GM12878 (cell line): ENCODE results near the gene OPN4. TPM values are rescaled to one million over a fixed set of nuclear protein-coding genes. Genes with fewer than 3 reads are reported as not detected.

ENCODE experiments used
- ATAC-seq: fragments of 200-7000 bp; cut with Tn5 transposase; 3 replicates; pipeline ENCODE4 v1.9.1; 2020; ENCODE audit warnings: mild to moderate bottlenecking, moderate library complexity
- BruUV-seq: library from RNA; stranded (reverse); fragments of 400-500 nt; replicated peaks from 2 replicates; lab custom pipeline; 2021; lab: Mats Ljungman, UMichigan
- CTCF ChIA-PET: fragments of 300-600 bp; sonication (Branson Sonifier 250); formaldehyde crosslinking; extraction: SDS; loops from one replicate; lab custom pipeline; 2021; ENCODE audit warnings: inconsistent platforms; lab: Yijun Ruan, JAX
- POLR2A ChIA-PET: fragments of 350-600 bp; formaldehyde crosslinking; extraction: SDS; loops from one replicate; lab custom pipeline; 2021; ENCODE audit warnings: inconsistent platforms; lab: Charles Lee
- RAD21 ChIA-PET: fragments of 300-600 bp; sonication (Branson Sonifier 250); formaldehyde crosslinking; loops from one replicate; lab custom pipeline; 2023; ENCODE audit warnings: antibody characterized with exemption; ENCODE audit not compliant: unreplicated experiment; lab: Charles Lee
- SMC1A ChIA-PET: fragments of 300-600 bp; sonication (Branson Sonifier 250); formaldehyde crosslinking; loops from one replicate; lab custom pipeline; 2023; ENCODE audit not compliant: unreplicated experiment, uncharacterized antibody; lab: Charles Lee
- DNase-seq: peaks from one replicate; pipeline ENCODE4 v3.0.0-alpha.2; 2011; ENCODE audit warnings: low read depth, low spot score
- FAIRE-seq: peaks from 3 replicates; lab custom pipeline; 2011; peaks lifted over from hg19 to GRCh38; lab: Jason Lieb, UNC
- H2AFZ ChIP-seq: 2 replicates; pipeline ENCODE4 v1.6.0; 2011; ENCODE audit warnings: low read depth, low read length, control low read depth; ENCODE audit not compliant: control insufficient read depth
- H3K27ac ChIP-seq: 2 replicates; pipeline ENCODE4 v1.5.1; 2011; ENCODE audit warnings: control low read depth; ENCODE audit not compliant: control insufficient read depth, insufficient read depth
- H3K27me3 ChIP-seq, 2 experiments: replicated peaks in 1 of 2; 2 replicates each; pipeline versions ENCODE4 v1.6.0 to v1.6.1; 2011; ENCODE audit warnings: low read length in 1 of 2; ENCODE audit not compliant: control insufficient read depth in 2 of 2, insufficient read depth in 2 of 2
- H3K36me3 ChIP-seq, 2 experiments: 2 replicates each; pipeline ENCODE4 v1.5.1; 2011; ENCODE audit warnings: low read length in 1 of 2; ENCODE audit not compliant: control insufficient read depth in 2 of 2, insufficient read depth in 2 of 2
- H3K4me1 ChIP-seq: 2 replicates; pipeline ENCODE4 v1.6.1; 2011; ENCODE audit warnings: mild to moderate bottlenecking, low read length, moderate library complexity, mixed read lengths; ENCODE audit not compliant: control insufficient read depth, insufficient read depth
- H3K4me2 ChIP-seq: 2 replicates; pipeline ENCODE4 v1.6.0; 2011; ENCODE audit warnings: control low read depth; ENCODE audit not compliant: control insufficient read depth, insufficient read depth
- H3K4me3 ChIP-seq: fragments of 200-600 bp; sonication (generic); 2 replicates; pipeline ENCODE4 v1.5.1; 2016
- H3K79me2 ChIP-seq: 2 replicates; pipeline ENCODE4 v1.6.0; 2011; ENCODE audit warnings: low read length; ENCODE audit not compliant: control insufficient read depth, insufficient read depth
- H3K9ac ChIP-seq: 2 replicates; pipeline ENCODE4 v1.8.0; 2011; ENCODE audit warnings: low read length, control low read depth, mixed read lengths; ENCODE audit not compliant: control insufficient read depth, insufficient read depth
- H3K9me3 ChIP-seq: replicated peaks from 3 replicates; pipeline ENCODE4 v1.5.1; 2011; ENCODE audit warnings: mild to moderate bottlenecking, low read length; ENCODE audit not compliant: control insufficient read depth, insufficient read depth
- H4K20me1 ChIP-seq: 2 replicates; pipeline ENCODE4 v1.6.0; 2011; ENCODE audit not compliant: control insufficient read depth, insufficient read depth
- BCL11A ChIP-seq: IDR thresholded peaks from 2 replicates; pipeline ENCODE4 v1.6.1; 2011; ENCODE audit warnings: low read depth, low read length
- FOS ChIP-seq: IDR thresholded peaks from 3 replicates; pipeline ENCODE4 v1.6.1; 2011; ENCODE audit warnings: borderline replicate concordance; ENCODE audit not compliant: insufficient read length; ENCODE audit errors: extremely low read depth
- GABPA ChIP-seq: IDR thresholded peaks from 2 replicates; pipeline ENCODE4 v1.6.1; 2014; ENCODE audit warnings: antibody characterized with exemption, low read depth, mild to moderate bottlenecking, inconsistent platforms
- IRF4 ChIP-seq: IDR thresholded peaks from 2 replicates; pipeline ENCODE4 v1.6.1; 2011; ENCODE audit warnings: low read depth, low read length
- MTA3 ChIP-seq: IDR thresholded peaks from 2 replicates; pipeline ENCODE4 v1.6.1; 2012; ENCODE audit warnings: low read length, inconsistent platforms, borderline replicate concordance
- MYB ChIP-seq: fragments of 150-350 bp; IDR thresholded peaks from 2 replicates; pipeline ENCODE4 v1.6.1; 2014; ENCODE audit warnings: mild to moderate bottlenecking, low read depth, low read length, borderline replicate concordance
- POU2F2 ChIP-seq: IDR thresholded peaks from 3 replicates; pipeline ENCODE4 v1.6.1; 2011; ENCODE audit warnings: low read depth, mild to moderate bottlenecking, low read length, borderline replicate concordance
- RUNX3 ChIP-seq: IDR thresholded peaks from 2 replicates; pipeline ENCODE4 v1.6.1; 2012; ENCODE audit warnings: low read length, inconsistent platforms
- SMAD1 ChIP-seq: fragments of 450-650 bp; IDR thresholded peaks from 2 replicates; pipeline ENCODE4 v1.6.1; 2018; ENCODE audit warnings: mild to moderate bottlenecking, low read depth; ENCODE audit not compliant: partially characterized antibody
- SUZ12 ChIP-seq: fragments of 200-600 bp; sonication (generic); IDR thresholded peaks from one replicate; pipeline ENCODE4 v1.6.1; 2018; ENCODE audit warnings: antibody characterized with exemption, mild to moderate bottlenecking; ENCODE audit not compliant: unreplicated experiment
- TAF1 ChIP-seq: IDR thresholded peaks from 2 replicates; pipeline ENCODE4 v1.6.1; 2011; ENCODE audit warnings: mild to moderate bottlenecking, low read depth, low read length, borderline replicate concordance
- YY1 ChIP-seq: IDR thresholded peaks from 2 replicates; pipeline ENCODE4 v1.6.1; 2011; ENCODE audit warnings: low read depth, mild to moderate bottlenecking, low read length
- ZNF217 ChIP-seq: fragments of 450-650 bp; IDR thresholded peaks from 2 replicates; pipeline ENCODE4 v1.6.1; 2017; ENCODE audit warnings: antibody characterized with exemption, mild to moderate bottlenecking
- ZNF24 ChIP-seq: fragments of 450-650 bp; IDR thresholded peaks from 2 replicates; pipeline ENCODE4 v1.6.1; 2017; ENCODE audit warnings: antibody characterized with exemption, mild to moderate bottlenecking
- WGBS: methylation state at CpG from one replicate; pipeline ENCODE4 v1.1.6; 2016; ENCODE audit warnings: low lambda C conversion rate; ENCODE audit not compliant: insufficient replicate concordance, insufficient coverage; ENCODE audit errors: missing lambda C conversion rate; 5-methylcytosine and 5-hydroxymethylcytosine counted together
- in situ Hi-C: fragments of 300-500 bp; cut with MboI; formaldehyde crosslinking; loops from 9 replicates; pipeline ENCODE4 v1.14.3; 2018; ENCODE audit warnings: mixed read lengths
- intact Hi-C: fragments of 100-400 bp; cut with micrococcal nuclease; formaldehyde crosslinking; loops from one replicate; pipeline ENCODE4 v1.14.2; 2022; ENCODE audit not compliant: unreplicated experiment
- polyA plus RNA-seq, 11 experiments: library from polyadenylated mRNA; depleted of rRNA in 4 of 11; unstranded in 6 of 11; stranded (reverse) in 5 of 11; fragments of >200 nt; fragmentation: Nextera tagmentation in 4 of 11; fragmentation: Illumina TruSeq in 1 of 11; extraction: Ambion mirVana in 4 of 11; extraction: Trizol in 1 of 11; gene quantifications; 1 replicate in 1 of 11; 2 replicates in 10 of 11; pipeline versions ENCODE4 v1.2.1 to v1.2.3, GENCODE V29; 2011 to 2016; ENCODE audit warnings: inconsistent platforms in 2 of 11, missing spikeins in 2 of 11, low read depth in 1 of 11
- total RNA-seq, 4 experiments: library from RNA; depleted of rRNA in 3 of 4; stranded (reverse); fragments of >200 nt in 3 of 4; fragmentation: Illumina TruSeq in 1 of 4; extraction: Trizol in 1 of 4; gene quantifications; 2 replicates each; pipeline versions ENCODE4 v1.2.1 to v1.2.3, GENCODE V29; 2013 to 2021
- TF ChIP-seq, protein P1 (sequence below): IDR thresholded peaks from 2 replicates; pipeline ENCODE4 v1.6.1; 2012; ENCODE audit warnings: low read depth, low read length, improper control_type of control experiment

The OPN4 gene
- total and polyA plus RNA-seq, 10 of the 15 experiments (the other 5 are each of a cell fraction or from before 2014, with no cell fraction given): not detected

DNA sequence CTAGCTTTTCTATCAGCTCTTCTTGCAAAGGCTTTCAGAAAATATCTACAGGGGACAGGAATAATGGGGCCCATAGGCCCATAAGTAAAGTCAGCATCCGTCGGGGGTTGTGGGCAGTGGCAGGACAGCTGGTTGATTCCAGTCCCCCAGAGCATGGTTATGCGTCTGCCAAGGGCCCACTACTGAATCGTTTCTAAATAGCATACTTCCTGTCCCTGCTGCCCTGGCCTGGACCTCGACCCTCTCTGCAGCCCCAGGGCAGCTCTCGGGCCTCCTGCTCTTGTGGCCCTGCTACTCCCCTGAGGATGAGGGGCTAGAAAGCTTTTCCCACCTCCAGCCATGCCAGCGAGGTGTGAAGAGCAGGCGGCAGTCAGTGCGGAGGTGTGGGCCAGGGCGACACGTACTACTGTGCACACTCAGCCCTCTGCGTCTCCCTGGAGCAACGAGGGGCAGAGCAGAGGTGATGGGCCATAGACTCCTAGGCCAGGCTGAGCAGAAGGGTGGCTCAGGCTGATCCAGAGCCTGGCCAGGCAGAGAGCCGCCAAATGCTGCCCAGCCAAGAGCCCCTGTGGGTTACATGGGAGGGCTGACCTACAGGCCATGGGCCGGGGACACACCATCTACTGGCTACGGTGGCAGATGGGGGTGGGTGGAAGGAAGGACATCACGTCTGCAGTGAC, 4.7 kb upstream of the OPN4 start:
- no peak for ATAC-seq
- POLR2A ChIA-PET: interaction anchor here (0.5 kb wide), 1 partner anchor 37 kb away, joined by 3 read pairs; no protein-coding TSS in a partner anchor
- TF ChIP-seq TAF1 (no peak), SMAD1 (no peak), SUZ12 (no peak), IRF4 (no peak), MTA3 (no peak), MYB (no peak), RUNX3 (no peak), ZNF217 (no peak), BCL11A (no peak), FOS (no peak), GABPA (no peak), POU2F2 (no peak), YY1 (no peak), ZNF24 (no peak)
- TF ChIP-seq, protein P1, sequence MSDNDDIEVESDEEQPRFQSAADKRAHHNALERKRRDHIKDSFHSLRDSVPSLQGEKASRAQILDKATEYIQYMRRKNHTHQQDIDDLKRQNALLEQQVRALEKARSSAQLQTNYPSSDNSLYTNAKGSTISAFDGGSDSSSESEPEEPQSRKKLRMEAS: no peak
- TF ChIP-seq, all 136 proteins: peak for 0
- in situ Hi-C loops (no loop called here), intact Hi-C loops (no loop called here)
- H3K79me2 ChIP-seq: no peaks in the 10 kb centered on the region
- no peaks in the 10 kb centered on the region for H4K20me1 ChIP-seq
- ChIA-PET CTCF (interaction anchor here (0.7 kb wide), 1 partner anchor 291 kb away, joined by 3 read pairs; no protein-coding TSS in a partner anchor), SMC1A (no interaction called here), RAD21 (no interaction called here)
- H3K9me3 ChIP-seq: no peaks in the 10 kb centered on the region
- no peak overlapping the region for H3K27ac ChIP-seq
- no peaks in the 10 kb centered on the region; a peak in 1 of 4 replicates for H3K27me3 ChIP-seq
- no peaks in the 10 kb centered on the region for H3K36me3 ChIP-seq
- no peak overlapping the region for H3K4me3 ChIP-seq
- no peak overlapping the region for H3K9ac ChIP-seq
- DNase-seq (no peak), FAIRE-seq (no peak)
- H3K4me2 ChIP-seq: no peak overlapping the region
- WGBS: 36% methylated on average over 17 of the region's 17 CpGs
- BruUV-seq: no TSS peak
- no peak overlapping the region for H2AFZ ChIP-seq
- H3K4me1 ChIP-seq: 0 out of 2 replicates have a peak, but pooled peaks cover 2% of the 10 kb centered on the region
